Right atrium auricular region (tissue), 2 donors: ENCODE results near the gene PYY. TPM values are rescaled to one million over a fixed set of nuclear protein-coding genes. Genes with fewer than 3 reads are reported as not detected.

Experiments
- DNase-seq: peaks from one replicate; pipeline ENCODE4 v3.0.0-alpha.2; 2019; ENCODE audit warnings: low spot score
- H3K27ac ChIP-seq, 2 donors: fragments of 200-600 bp; sonication (generic); 1 replicate in 1 of 2; 2 replicates in 1 of 2; pipeline ENCODE4 v1.5.1; 2016 to 2019
- H3K27me3 ChIP-seq, 2 donors: fragments of 200-600 bp; sonication (generic); one replicate each; pipeline versions ENCODE4 v1.5.1 to v1.6.0; 2017 to 2019
- H3K36me3 ChIP-seq: fragments of 200-600 bp; sonication (generic); one replicate; pipeline ENCODE4 v1.5.1; 2016
- H3K4me1 ChIP-seq, 2 donors: fragments of 200-600 bp; sonication (generic); one replicate each; pipeline versions ENCODE4 v1.5.1 to v1.6.0; 2017 to 2019
- H3K4me3 ChIP-seq, 2 donors: fragments of 200-600 bp; sonication (generic); 1 replicate in 1 of 2; 2 replicates in 1 of 2; pipeline ENCODE4 v1.5.1; 2017 to 2019; ENCODE audit warnings: mild to moderate bottlenecking in 1 of 2, moderate library complexity in 1 of 2
- H3K9me3 ChIP-seq, 2 donors: fragments of 200-600 bp; sonication (generic); one replicate each; pipeline ENCODE4 v1.5.1; 2019
- CTCF ChIP-seq, 2 donors: fragments of 200-600 bp; sonication (generic); IDR thresholded peaks; one replicate each; pipeline ENCODE4 v1.5.1; 2019; ENCODE audit warnings: antibody characterized with exemption in 2 of 2
- total RNA-seq, 2 donors: library from RNA; depleted of rRNA; stranded (reverse); fragments of >200 nt; gene quantifications; one replicate each; pipeline ENCODE4 v1.1.0, GENCODE V29; 2016

The PYY gene
- total RNA-seq, 2 donors from 2014 or later, result not detected

GRCh38 chr17:43913584-43913983, 40.2 kb downstream of the PYY start:
- H3K27me3 ChIP-seq, result no peaks in the 10 kb centered on the region
- H3K4me3 ChIP-seq, result no peak overlapping the region
- peaks cover 0 to 4% of the 10 kb centered on the region in 2 donors for H3K4me1 ChIP-seq
- no peak for DNase-seq
- H3K9me3 ChIP-seq, result no peaks in the 10 kb centered on the region
- H3K36me3 ChIP-seq, result no peaks in the 10 kb centered on the region
- no peak for TF ChIP-seq CTCF (IDR thresholded peaks at IDR 0.05)
- H3K27ac ChIP-seq, result no peak overlapping the region

DNA sequence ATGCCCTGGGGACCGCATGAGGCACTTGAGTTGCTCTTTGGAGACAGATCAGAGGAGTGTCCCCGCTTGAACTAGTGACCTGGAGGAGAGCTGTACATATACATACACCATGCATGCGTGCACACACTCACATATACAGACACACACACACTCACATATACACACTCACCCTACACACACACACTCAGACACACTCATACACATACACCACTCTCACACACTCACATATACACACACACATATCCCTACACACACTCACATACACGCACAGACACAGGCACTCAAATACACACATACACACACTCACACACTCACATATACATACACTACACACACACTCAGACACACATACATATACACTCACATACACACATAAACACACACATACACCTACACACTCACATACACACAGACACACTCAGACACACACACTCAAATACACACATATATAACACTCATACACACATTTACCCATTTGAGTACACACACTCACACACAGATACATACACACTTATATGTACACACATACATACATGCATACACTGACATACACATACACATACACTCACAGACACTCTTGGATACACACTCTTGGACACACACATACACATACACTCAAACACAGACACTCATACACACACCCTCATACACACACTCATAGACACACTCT, 41.0 kb downstream of the PYY start:
- Histone ChIP-seq H3K9me3 (no peaks in the 10 kb centered on the region), H3K27me3 (no peaks in the 10 kb centered on the region), H3K4me1 (peaks cover 0 to 11% of the 10 kb centered on the region in 2 donors), H3K27ac (no peak overlapping the region), H3K4me3 (no peak overlapping the region), H3K36me3 (no peaks in the 10 kb centered on the region)
- TF ChIP-seq CTCF (IDR thresholded peaks at IDR 0.05), result no peak
- no peak for DNase-seq

GRCh38 chr17:43911904-43912303, 41.8 kb downstream of the PYY start:
- Histone ChIP-seq H3K36me3 (no peaks in the 10 kb centered on the region), H3K4me1 (peaks cover 0 to 15% of the 10 kb centered on the region in 2 donors), H3K4me3 (no peak overlapping the region), H3K27me3 (no peaks in the 10 kb centered on the region), H3K9me3 (no peaks in the 10 kb centered on the region), H3K27ac (peak overlapping the region; percentile 21 to 61)
- TF ChIP-seq CTCF (IDR thresholded peaks at IDR 0.05), result no peak
- DNase-seq, result peak; percentile 61

GRCh38 chr17:43909537-43910231, 44.1 kb downstream of the PYY start:
- H3K4me3 ChIP-seq, result no peak overlapping the region
- peaks cover 0 to 32% of the 10 kb centered on the region in 2 donors for H3K4me1 ChIP-seq
- no peaks in the 10 kb centered on the region for H3K27me3 ChIP-seq
- DNase-seq, result no peak
- no peaks in the 10 kb centered on the region for H3K36me3 ChIP-seq
- H3K27ac ChIP-seq, result no peak overlapping the region
- H3K9me3 ChIP-seq, result no peaks in the 10 kb centered on the region
- TF ChIP-seq CTCF (IDR thresholded peaks at IDR 0.05), result no peak

- Histone ChIP-seq H3K27me3 (no peaks in the 10 kb centered on the region), H3K27ac (peak overlapping the region; percentile 88 to 90), H3K9me3 (no peaks in the 10 kb centered on the region), H3K36me3 (no peaks in the 10 kb centered on the region), H3K4me1 (peaks cover 0 to 32% of the 10 kb centered on the region in 2 donors), H3K4me3 (peak overlapping the region; percentile 67 to 84)
- TF ChIP-seq CTCF (IDR thresholded peaks at IDR 0.05), result no peak
- DNase-seq, result peak; percentile 81
These were observed 45.6 kb downstream of the PYY start for GRCh38 chr17:43907998-43908721.
